OCI-LY7 (cell line): Measurements from ENCODE around the gene ZNF430. TPM values are rescaled to one million over a fixed set of nuclear protein-coding genes. Genes with fewer than 3 reads are reported as not detected.

Experiments used
- BruUV-seq: library from RNA; stranded (reverse); fragments of 400-500 nt; replicated peaks from 2 replicates; lab custom pipeline; 2021; lab: Mats Ljungman, UMichigan
- CTCF ChIA-PET: fragments of 300-600 bp; sonication (Branson Sonifier 250); formaldehyde crosslinking; loops from one replicate; lab custom pipeline; 2022; ENCODE audit warnings: antibody characterized with exemption; ENCODE audit not compliant: unreplicated experiment; lab: Charles Lee
- POLR2A ChIA-PET: fragments of 300-600 bp; sonication (Branson Sonifier 250); formaldehyde crosslinking; loops from one replicate; lab custom pipeline; 2022; ENCODE audit warnings: antibody characterized with exemption; lab: Charles Lee
- DNase-seq: peaks from one replicate; pipeline ENCODE4 v3.0.0-alpha.2; 2015; ENCODE audit warnings: low spot score
- H2AFZ ChIP-seq: fragments of 200-600 bp; sonication (generic), shearing (Covaris generic); 2 replicates; pipeline ENCODE4 v1.6.1; 2014; ENCODE audit warnings: mild to moderate bottlenecking, antibody characterized with exemption, low read length, moderate library complexity
- H3K27ac ChIP-seq: fragments of 200-600 bp; sonication (generic); 2 replicates; pipeline ENCODE4 v1.5.1; 2014; ENCODE audit warnings: mixed run types, low read depth, mild to moderate bottlenecking, moderate library complexity, low read length, inconsistent platforms; ENCODE audit not compliant: poor library complexity, severe bottlenecking
- H3K36me3 ChIP-seq: fragments of 200-600 bp; sonication (generic); 2 replicates; pipeline ENCODE4 v1.6.1; 2014; ENCODE audit warnings: mild to moderate bottlenecking, antibody characterized with exemption, low read length, moderate library complexity, mixed read lengths; ENCODE audit not compliant: insufficient read depth
- H3K4me1 ChIP-seq: fragments of 200-600 bp; sonication (generic); 2 replicates; pipeline ENCODE4 v1.5.1; 2014; ENCODE audit warnings: mild to moderate bottlenecking, low read length; ENCODE audit not compliant: insufficient read depth, poor library complexity, severe bottlenecking
- H3K4me2 ChIP-seq: fragments of 200-600 bp; sonication (generic); 2 replicates; pipeline ENCODE4 v1.6.1; 2014; ENCODE audit warnings: mild to moderate bottlenecking, low read length
- H3K4me3 ChIP-seq: fragments of 200-600 bp; sonication (generic); 2 replicates; pipeline ENCODE4 v1.5.1; 2014; ENCODE audit warnings: mild to moderate bottlenecking, low read depth, low read length; ENCODE audit not compliant: poor library complexity, severe bottlenecking
- H3K79me2 ChIP-seq: fragments of 200-600 bp; sonication (generic); 2 replicates; pipeline ENCODE4 v1.6.1; 2016; ENCODE audit warnings: low read depth, mild to moderate bottlenecking, low read length, moderate library complexity, mixed read lengths; ENCODE audit not compliant: insufficient read depth
- H3K9me2 ChIP-seq: fragments of 200-600 bp; sonication (generic); 2 replicates; pipeline ENCODE4 v1.6.1; 2016; ENCODE audit warnings: mild to moderate bottlenecking, low read length, mixed read lengths; ENCODE audit not compliant: insufficient read depth
- H3K9me3 ChIP-seq: fragments of 200-600 bp; sonication (generic); 2 replicates; pipeline ENCODE4 v1.6.1; 2014; ENCODE audit warnings: mild to moderate bottlenecking, mixed run types, low read length, mixed read lengths
- H4K20me1 ChIP-seq: fragments of 200-600 bp; sonication (generic); 2 replicates; pipeline ENCODE4 v1.6.1; 2014; ENCODE audit warnings: mild to moderate bottlenecking, antibody characterized with exemption, low read length, moderate library complexity, mixed read lengths; ENCODE audit not compliant: insufficient read depth
- CTCF ChIP-seq: fragments of 200-600 bp; sonication (generic); conservative IDR thresholded peaks from 2 replicates; pipeline ENCODE4 v1.5.1; 2014; ENCODE audit warnings: mild to moderate bottlenecking, antibody characterized with exemption, low read length, moderate library complexity, mixed read lengths
- EZH2phosphoT487 ChIP-seq: fragments of 200-600 bp; sonication (generic); IDR thresholded peaks from 2 replicates; pipeline ENCODE4 v1.6.1; 2018; ENCODE audit warnings: low read depth, borderline replicate concordance, mild to moderate bottlenecking, mixed run types, antibody characterized with exemption, low read length, moderate library complexity, mixed read lengths
- intact Hi-C: fragments of 100-400 bp; cut with micrococcal nuclease; formaldehyde crosslinking; loops from one replicate; pipeline ENCODE4 v1.10.0; 2022; ENCODE audit not compliant: unreplicated experiment
- total RNA-seq, 2 experiments: library from RNA; depleted of rRNA in 1 of 2; stranded (reverse); fragments of >200 nt in 1 of 2; shearing (Covaris generic) in 1 of 2; gene quantifications; 2 replicates each; pipeline ENCODE4 v1.2.3, GENCODE V29; 2014 to 2022

The ZNF430 gene
- total RNA-seq, 2 experiments from 2014 or later = 14.0 to 31.5 TPM

GRCh38 chr19:21082011-21082975 lies 61.8 kb downstream of the ZNF430 start, which contains the start of gene ZNF714:
TSS of gene ZNF714 (plus strand) at chr19:21082203. CDS start at chr19:21098269, 16,066 bp downstream.
- DNase-seq = peak; percentile 97
- intact Hi-C loops = loop anchor here (5.0 kb wide), 1 partner anchor 60 kb away; the partner anchor contains the start of gene ZNF430
- H3K79me2 ChIP-seq = peaks cover 52% of the 10 kb centered on the region
- H3K9me2 ChIP-seq = no peaks in the 10 kb centered on the region
- BruUV-seq = no TSS peak
- H3K4me1 ChIP-seq = peaks cover 13% of the 10 kb centered on the region
- H3K27ac ChIP-seq = peak within 1 kb of the TSS; percentile 66
- ChIA-PET POLR2A (interaction anchor here (0.7 to 1.4 kb wide), 4 partner anchors 13 to 159 kb away, joined by 3 to 7 read pairs (median 4); partner anchors contain the start of gene ZNF85), CTCF (no interaction called here)
- TF ChIP-seq CTCF = no peak
- TF ChIP-seq EZH2phosphoT487 = no peak
- H3K9me3 ChIP-seq = no peaks in the 10 kb centered on the region
- H4K20me1 ChIP-seq = no peaks in the 10 kb centered on the region
- peak within 1 kb of the TSS; percentile 56; the same call in 1 of the 2 replicates for H2AFZ ChIP-seq
- peaks cover 43% of the 10 kb centered on the region for H3K36me3 ChIP-seq
- peak within 1 kb of the TSS; percentile 87 for H3K4me3 ChIP-seq
- H3K4me2 ChIP-seq = peak within 1 kb of the TSS; percentile 80

GRCh38 chr19:21084343-21084742 lies 63.9 kb downstream of the ZNF430 start:
- ChIA-PET CTCF (no interaction called here), POLR2A (no interaction called here)
- no peak overlapping the region for H2AFZ ChIP-seq
- no TSS peak for BruUV-seq
- no peaks in the 10 kb centered on the region for H4K20me1 ChIP-seq
- peaks cover 13% of the 10 kb centered on the region for H3K4me1 ChIP-seq
- H3K9me3 ChIP-seq = no peaks in the 10 kb centered on the region
- intact Hi-C loops = loop anchor here (5.0 kb wide), 1 partner anchor 62 kb away; the partner anchor contains the start of gene ZNF430
- peaks cover 58% of the 10 kb centered on the region for H3K79me2 ChIP-seq
- H3K9me2 ChIP-seq = no peaks in the 10 kb centered on the region
- no peak for DNase-seq
- no peak overlapping the region for H3K27ac ChIP-seq
- TF ChIP-seq CTCF = no peak
- no peak for TF ChIP-seq EZH2phosphoT487
- H3K36me3 ChIP-seq = peaks cover 64% of the 10 kb centered on the region
- peak overlapping the region; percentile 80; the same call in 1 of the 2 replicates for H3K4me2 ChIP-seq
- H3K4me3 ChIP-seq = no peak overlapping the region
